ENCODE measurements around the gene VMO1.

Gene VMO1

DNA sequence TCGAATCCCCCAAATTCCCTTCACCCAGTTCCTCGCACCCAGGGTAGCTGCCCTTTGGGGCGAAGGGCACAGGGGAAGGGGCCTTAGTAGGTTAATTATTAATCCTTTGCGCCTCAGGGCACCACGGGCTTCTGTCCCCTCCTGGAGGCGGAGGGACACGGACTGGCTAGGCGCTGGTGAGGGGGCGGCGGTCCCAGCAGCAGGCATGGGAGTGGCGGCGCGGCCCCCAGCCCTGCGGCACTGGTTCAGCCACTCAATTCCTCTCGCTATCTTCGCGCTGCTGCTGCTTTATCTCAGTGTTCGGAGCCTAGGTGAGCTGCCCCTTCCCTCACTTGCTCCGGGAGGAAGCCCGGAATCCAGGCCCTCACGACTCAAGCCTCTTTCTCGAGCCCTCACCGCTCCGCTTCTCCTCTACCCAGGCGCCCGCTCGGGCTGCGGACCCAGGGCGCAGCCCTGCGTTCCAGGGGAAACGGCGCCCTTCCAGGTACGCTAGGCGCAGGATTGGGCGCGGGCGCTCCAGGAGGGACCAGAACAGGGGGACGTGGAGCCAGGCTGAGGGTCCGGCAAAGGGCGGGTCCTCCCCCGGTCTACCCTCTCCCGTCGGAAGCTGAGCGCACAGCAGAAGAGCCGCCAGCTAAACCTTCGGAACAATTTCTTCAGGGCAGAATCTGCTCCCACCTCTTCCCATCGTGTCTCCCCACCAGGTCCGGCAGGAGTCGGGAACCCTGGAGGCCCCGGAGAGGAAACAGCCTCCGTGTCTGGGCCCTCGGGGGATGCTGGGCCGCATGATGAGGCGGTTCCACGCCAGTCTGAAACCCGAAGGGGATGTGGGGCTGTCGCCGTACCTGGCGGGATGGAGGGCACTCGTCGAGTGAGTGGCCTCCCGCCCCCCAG, 2.9 kb upstream of the VMO1 start, which contains the start of gene GLTPD2:
GLTPD2 (plus strand) TSS at position 158 of the 894 bp plus-strand sequence; CDS start at position 206, 48 bp downstream.
- Histone ChIP-seq H3K36me3 (no peaks in the 10 kb centered on the region), H3K4me3 (peak within 1 kb of the TSS; percentile 66 to 73), H3K27ac (peak within 1 kb of the TSS; percentile 86 to 89), H3K9me3 (no peaks in the 10 kb centered on the region), H3K4me1 (peaks cover 0 to 46% (median 31%) of the 10 kb centered on the region in 4 donors), H3K27me3 (peaks cover 0 to 13% of the 10 kb centered on the region in 2 donors)
- TF ChIP-seq, protein P1, sequence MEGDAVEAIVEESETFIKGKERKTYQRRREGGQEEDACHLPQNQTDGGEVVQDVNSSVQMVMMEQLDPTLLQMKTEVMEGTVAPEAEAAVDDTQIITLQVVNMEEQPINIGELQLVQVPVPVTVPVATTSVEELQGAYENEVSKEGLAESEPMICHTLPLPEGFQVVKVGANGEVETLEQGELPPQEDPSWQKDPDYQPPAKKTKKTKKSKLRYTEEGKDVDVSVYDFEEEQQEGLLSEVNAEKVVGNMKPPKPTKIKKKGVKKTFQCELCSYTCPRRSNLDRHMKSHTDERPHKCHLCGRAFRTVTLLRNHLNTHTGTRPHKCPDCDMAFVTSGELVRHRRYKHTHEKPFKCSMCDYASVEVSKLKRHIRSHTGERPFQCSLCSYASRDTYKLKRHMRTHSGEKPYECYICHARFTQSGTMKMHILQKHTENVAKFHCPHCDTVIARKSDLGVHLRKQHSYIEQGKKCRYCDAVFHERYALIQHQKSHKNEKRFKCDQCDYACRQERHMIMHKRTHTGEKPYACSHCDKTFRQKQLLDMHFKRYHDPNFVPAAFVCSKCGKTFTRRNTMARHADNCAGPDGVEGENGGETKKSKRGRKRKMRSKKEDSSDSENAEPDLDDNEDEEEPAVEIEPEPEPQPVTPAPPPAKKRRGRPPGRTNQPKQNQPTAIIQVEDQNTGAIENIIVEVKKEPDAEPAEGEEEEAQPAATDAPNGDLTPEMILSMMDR (IDR thresholded peaks at IDR 0.05): no peak
- no peak for DNase-seq
- intact Hi-C loops (cut with DNase I; ENCODE audit: low total_unique reads): loop anchor here (5.0 kb wide), 3 partner anchors 43 to 93 kb away; partner anchors contain the start of genes MED11 and MINK1

DNA sequence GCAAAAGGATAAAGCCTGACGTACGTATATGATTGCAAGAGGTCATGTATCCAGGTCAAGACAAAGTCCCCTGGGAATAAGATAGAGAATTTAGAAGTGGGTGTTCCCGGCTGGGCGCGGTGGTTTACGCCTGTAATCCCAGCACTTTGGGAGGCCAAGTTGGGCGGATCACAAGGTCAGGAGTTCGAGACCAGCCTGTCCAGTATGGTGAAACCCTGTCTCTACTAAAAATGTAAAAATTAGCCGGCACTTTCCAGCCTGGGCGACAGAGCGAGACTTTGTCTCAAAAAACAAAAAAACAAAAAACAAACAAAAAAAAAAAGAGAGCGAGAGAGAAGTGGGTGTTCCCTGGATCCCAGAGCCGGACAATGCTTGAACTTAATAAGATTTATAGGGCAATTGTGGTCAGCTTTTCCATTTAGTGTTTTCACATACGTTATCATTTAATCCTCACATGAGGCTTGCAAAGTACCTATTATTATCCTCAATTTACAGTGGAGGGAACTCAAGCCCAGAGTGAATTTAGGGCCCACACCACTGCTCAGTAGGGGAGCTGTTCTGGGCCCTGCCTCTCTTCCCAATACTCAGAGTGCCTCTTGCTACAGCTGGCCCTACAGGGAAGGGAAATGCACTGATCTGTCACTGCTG, 2.1 kb upstream of the VMO1 start:
- Histone ChIP-seq H3K36me3 (no peaks in the 10 kb centered on the region), H3K27me3 (peaks cover 0 to 20% of the 10 kb centered on the region in 2 donors), H3K9me3 (no peaks in the 10 kb centered on the region), H3K4me3 (no peak overlapping the region), H3K4me1 (peaks cover 0 to 46% (median 31%) of the 10 kb centered on the region in 4 donors), H3K27ac (no peak overlapping the region)
- no peak for DNase-seq
- intact Hi-C loops (cut with DNase I; ENCODE audit: low total_unique reads): loop anchor here (5.0 kb wide), 3 partner anchors 44 to 94 kb away; partner anchors contain the start of genes MED11 and MINK1
- TF ChIP-seq, protein P1 (IDR thresholded peaks at IDR 0.05): no peak

DNA sequence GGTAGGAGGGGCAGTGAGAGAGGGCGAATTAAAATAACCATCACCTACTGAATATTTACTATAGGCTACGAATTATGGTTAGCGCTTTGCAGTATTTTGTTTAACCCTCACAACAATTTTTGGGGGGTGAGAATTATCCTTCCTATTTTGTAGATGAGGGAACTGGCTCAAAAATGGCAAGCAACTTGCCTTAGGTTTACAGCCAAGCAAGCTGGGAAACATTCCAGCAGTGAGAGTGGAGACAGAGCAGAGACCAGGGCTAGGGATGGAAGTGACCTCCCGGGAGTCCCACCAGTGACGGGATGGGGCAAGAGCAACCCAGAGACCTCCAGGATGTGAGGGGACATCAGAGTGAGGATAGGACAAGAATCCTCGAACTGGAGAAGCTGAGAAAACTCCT, 352 bp upstream of the VMO1 start:
- Histone ChIP-seq H3K9me3 (no peaks in the 10 kb centered on the region), H3K4me3 (peak overlapping the region; percentile 9 to 33), H3K27me3 (peaks cover 0 to 37% of the 10 kb centered on the region in 2 donors), H3K27ac (no peak overlapping the region), H3K36me3 (no peaks in the 10 kb centered on the region), H3K4me1 (peaks cover 0 to 46% (median 31%) of the 10 kb centered on the region in 4 donors)
- DNase-seq: no peak
- intact Hi-C loops (cut with DNase I; ENCODE audit: low total_unique reads): loop anchor here (5.0 kb wide), 3 partner anchors 46 to 96 kb away; partner anchors contain the start of genes MED11 and MINK1
- TF ChIP-seq, protein P1 (IDR thresholded peaks at IDR 0.05): no peak

DNA sequence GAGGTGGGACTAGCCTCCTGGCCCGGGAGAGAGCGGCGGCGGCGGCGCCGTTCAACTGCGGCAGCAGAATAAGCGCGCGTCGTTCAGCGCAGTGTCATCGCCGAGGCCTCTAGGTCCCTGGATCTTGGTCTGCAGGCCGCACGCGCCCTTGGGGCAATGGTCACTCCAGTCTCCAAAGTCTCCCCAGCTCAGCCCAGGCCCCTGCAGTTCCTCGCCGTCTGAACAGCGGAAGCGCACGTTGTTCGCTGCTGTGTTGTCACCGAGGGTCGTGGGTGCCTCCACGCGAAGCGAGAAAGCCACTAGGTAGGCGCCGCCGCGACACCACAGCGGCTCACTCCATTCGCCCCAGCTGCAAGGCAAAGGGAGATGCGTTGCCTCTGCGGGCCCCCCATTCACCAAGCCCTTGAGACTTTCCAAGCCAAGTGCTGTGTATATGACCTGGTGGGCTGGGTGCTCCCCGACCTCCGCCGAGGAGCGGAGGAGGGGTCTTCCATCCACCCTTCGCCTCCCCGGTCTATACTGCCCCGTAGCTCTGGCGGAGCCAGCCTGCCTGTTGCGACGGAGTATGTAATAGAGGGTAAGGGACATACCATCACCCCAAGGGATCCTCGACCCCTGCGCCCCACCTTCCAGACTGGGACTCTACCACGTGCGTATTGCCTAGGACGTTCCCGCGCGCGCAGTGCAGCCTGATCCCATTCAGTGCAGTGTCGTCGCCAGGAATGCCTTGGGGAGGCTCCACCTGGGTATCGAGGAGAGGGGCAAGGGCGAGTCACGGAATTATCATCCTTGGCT, 656 bp downstream of the VMO1 start:
- no peaks in the 10 kb centered on the region for H3K36me3 ChIP-seq
- H3K27ac ChIP-seq: no peak overlapping the region
- H3K27me3 ChIP-seq: peaks cover 0 to 46% of the 10 kb centered on the region in 2 donors
- H3K4me1 ChIP-seq: peaks cover 0 to 42% (median 31%) of the 10 kb centered on the region in 4 donors
- intact Hi-C loops (cut with DNase I; ENCODE audit: low total_unique reads): loop anchor here (5.0 kb wide), 3 partner anchors 47 to 97 kb away; partner anchors contain the start of genes MED11 and MINK1
- no peaks in the 10 kb centered on the region for H3K9me3 ChIP-seq
- TF ChIP-seq, protein P1 (IDR thresholded peaks at IDR 0.05): no peak
- DNase-seq: no peak
- peak overlapping the region; percentile 9 to 33 for H3K4me3 ChIP-seq

DNA sequence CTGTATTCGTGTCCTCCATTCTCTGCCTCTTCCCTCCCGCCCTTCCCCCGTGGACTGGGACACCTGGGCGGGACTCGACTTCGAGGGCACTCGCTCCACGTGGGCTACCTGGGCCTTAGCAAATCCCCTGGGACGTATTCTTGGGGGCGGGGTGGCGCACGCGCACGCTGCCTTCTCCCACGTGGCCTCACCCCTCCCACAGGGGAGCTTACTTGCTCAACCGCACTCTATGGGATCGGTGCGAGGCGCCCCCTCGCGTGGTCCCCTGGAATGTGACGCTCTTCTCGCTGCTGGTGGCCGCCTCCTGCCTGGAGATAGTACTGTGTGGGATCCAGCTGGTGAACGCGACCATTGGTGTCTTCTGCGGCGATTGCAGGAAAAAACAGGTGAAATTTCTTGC, 3.5 kb downstream of the VMO1 start:
- intact Hi-C loops (cut with DNase I; ENCODE audit: low total_unique reads): no loop called here
- H3K4me3 ChIP-seq: no peak overlapping the region
- peaks cover 0 to 27% (median 20%) of the 10 kb centered on the region in 4 donors for H3K4me1 ChIP-seq
- H3K27me3 ChIP-seq: peaks cover 0 to 71% of the 10 kb centered on the region in 2 donors
- no peaks in the 10 kb centered on the region for H3K9me3 ChIP-seq
- TF ChIP-seq, protein P1 (IDR thresholded peaks at IDR 0.05): no peak
- no peak for DNase-seq
- no peaks in the 10 kb centered on the region for H3K36me3 ChIP-seq
- H3K27ac ChIP-seq: no peak overlapping the region
